Neural progenitor cell (in vitro differentiated cells): ENCODE data around the gene GRIN2A.

Experiments
- CTCF ChIP-seq: fragments of 200-600 bp; sonication (generic); IDR thresholded peaks from 2 replicates; pipeline ENCODE4 v1.5.1; 2017; ENCODE audit warnings: antibody characterized with exemption, mild to moderate bottlenecking
- EZH2 ChIP-seq: fragments of 200-600 bp; sonication (generic); IDR thresholded peaks from 2 replicates; pipeline ENCODE4 v1.6.1; 2017; ENCODE audit warnings: antibody characterized with exemption, mild to moderate bottlenecking, moderate library complexity

GRCh38 chr16:10145542-10146035 is 36.6 kb downstream of the GRIN2A start:
- TF ChIP-seq CTCF (no peak), EZH2 (no peak)
